HG02973 (cell line): ENCODE results near the gene TPI1.

Experiments used
- ATAC-seq: cut with Tn5 transposase; IDR thresholded peaks from one replicate; pipeline ENCODE4 v1.9.1; 2021; ENCODE audit warnings: moderate library complexity; ENCODE audit not compliant: unreplicated experiment

TPI1 gene

DNA sequence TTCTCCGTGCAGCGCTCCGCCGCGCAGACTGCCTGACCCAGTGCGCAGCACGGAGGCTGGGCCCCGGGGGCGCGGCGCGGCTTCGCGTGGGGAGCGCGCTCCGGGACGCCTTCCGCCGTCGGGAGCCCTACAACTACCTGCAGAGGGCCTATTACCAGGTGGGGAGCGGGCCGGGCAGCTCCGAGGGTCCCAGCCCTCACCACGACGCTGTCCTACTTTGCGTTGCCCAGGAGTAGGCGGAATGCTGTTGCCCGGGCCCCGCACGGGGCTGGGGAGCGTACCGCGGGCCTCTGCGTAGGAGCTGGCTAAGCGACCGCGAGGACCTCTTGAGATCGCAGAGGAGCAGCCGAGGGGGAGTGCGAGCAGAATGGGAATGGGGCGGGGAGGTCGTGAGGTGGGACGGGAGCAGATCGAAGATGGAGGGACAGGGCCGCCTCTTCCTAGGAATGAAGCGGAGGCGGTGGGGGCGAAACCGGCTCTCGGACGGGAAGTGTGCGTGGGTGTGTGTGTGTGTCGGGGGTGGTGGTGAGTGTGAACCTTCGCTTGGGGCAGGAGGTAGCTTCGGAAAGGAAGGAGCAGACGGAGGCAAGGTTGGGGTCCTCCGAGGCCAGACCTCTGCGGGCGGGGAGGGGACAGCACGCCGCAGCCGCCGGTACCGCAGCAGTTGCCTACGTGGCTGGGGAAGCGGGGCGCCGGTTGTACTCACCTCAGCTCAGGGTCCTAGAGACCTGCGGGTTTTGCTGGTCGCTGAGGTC lies 38.4 kb upstream of the TPI1 start:
- ATAC-seq: no peak

DNA sequence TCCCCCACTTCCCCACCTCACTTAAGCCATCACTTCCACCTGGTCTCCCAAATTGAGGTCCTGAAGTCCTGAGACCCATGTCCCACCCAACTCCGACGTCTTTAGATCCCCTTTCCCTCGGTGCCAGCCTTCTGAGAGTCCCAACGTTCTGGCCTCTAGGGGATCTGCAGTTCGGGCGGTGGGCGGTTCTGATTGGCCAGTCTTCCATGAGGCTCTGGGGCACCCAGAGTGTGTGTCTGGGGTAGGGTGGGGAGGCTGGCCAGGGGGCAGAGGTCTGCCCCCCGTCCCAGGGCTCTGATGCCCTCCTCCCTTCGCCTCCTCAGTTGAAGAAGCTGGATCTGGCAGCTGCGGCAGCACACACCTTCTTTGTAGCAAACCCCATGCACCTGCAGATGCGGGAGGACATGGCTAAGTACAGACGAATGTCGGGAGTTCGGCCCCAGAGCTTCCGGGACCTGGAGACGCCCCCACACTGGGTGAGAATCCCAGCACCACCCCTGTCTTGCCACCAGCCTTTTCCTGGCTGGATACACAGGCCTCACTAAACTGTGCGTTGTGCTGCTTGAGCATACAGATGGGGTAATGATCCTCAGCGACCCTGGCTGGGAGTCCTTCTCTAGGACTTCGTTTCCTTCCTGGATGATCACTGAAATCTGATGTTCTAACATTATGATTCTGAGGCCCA lies 37.7 kb upstream of the TPI1 start:
- ATAC-seq: no peak

DNA sequence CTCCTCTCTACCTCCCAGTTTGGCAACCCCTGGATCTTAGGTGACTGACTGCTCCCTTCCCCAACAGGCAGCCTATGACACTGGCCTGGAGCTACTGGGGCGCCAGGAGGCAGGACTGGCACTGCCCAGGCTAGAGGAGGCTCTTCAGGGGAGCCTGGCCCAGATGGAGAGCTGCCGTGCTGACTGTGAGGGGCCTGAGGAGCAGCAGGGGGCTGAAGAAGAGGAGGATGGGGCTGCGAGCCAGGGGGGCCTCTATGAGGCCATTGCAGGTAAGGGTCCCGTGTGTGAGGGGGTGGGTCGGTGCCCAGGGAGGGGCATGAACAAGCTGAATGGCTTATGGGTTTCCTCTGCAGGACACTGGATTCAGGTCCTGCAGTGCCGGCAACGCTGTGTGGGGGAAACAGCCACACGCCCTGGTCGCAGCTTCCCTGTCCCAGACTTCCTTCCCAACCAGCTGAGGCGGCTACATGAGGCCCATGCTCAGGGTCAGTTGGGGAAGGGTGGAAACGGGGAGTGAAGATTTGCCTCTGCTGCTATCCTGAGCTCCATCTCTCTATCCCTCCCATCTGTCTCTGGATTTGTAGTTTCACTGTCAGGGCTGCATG lies 36.9 kb upstream of the TPI1 start:
- ATAC-seq: no peak

DNA sequence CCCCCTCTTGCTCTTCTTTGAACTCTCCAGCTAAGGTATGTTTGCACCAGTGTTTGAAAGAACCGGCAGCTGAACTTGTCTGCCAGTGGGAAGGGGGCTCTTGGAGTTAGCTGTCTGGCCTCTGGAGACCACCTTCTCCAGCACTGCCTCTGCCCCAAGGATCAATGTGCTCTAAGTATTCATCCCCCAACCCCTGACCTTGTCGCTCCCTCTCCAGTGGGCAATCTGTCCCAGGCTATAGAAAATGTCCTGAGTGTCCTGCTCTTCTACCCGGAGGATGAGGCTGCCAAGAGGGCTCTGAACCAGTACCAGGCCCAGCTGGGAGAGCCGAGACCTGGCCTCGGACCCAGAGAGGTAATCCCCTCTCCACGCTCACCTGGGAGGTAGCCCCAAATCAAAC lies 36.3 kb upstream of the TPI1 start:
- no peak for ATAC-seq

DNA sequence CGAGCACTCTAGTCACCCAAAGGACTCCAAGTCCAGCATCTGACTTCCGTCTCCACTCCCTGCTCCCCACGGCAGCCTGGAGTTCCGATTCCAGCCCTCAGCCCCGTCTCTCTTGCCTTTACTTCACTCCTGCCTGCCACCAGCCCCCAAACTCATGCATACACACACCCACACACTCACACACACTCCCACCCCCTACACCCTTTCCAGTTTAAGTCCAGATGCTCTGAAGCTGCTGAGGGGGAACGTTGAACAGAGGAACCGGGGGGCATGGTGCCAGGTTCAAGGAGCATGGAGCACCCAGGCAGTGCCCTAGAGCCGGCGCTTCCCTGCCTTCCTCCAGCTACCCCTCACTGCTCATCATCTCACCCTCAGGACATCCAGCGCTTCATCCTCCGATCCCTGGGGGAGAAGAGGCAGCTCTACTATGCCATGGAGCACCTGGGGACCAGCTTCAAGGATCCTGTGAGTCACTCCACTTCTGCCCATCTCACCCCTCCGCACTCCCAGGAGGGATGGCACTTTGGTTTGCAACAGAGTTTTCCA lies 35.8 kb upstream of the TPI1 start:
- ATAC-seq: no peak

DNA sequence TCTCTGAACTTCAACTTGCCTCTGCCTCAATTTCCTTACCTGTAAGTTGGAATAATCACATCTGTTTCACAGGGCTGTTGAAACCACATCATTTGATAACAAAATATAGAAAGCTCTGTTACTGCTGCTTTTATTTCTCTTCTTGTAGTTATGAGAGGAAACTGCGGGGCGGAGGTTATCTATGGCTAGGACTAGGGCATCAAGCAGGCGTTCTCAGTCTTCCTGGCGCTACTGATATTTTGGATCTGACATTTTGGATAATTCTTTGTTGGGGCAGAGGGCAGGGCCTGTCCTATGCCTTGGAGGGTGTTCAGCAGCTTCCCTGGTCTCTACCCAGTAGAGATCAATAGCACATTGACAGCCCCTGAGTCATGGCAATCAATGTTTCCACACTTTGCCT lies 35.2 kb upstream of the TPI1 start:
- ATAC-seq: no peak

DNA sequence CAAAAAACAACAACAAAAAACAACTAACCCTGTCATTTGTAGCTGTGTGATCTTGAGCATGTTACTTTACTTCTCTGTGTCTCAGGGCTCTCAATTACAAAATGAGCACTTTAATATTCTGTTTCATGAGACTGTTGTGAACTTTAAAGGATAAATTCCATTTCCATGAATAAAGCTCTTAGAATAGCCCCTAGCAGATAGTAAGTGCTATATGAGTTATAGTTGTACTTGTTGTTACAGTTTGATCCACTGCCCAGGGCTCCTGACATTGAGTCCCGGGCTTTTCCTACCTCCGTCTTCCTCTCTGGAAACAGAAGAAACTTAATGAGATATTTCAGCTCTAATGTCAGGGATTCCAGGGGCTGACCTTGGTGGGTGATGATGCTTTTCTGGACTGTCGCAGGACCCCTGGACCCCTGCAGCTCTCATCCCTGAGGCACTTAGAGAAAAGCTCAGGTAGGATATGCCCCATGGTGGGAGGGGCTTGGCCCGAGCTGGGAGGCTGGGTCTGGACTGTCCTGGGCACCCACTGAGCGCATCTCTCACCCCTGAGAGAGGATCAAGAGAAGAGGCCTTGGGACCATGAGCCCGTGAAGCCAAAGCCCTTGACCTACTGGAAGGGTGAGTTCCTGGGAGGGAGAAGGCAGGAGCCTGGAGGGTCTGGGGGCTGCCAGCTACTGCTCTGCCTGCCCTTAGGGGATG lies 34.0 kb upstream of the TPI1 start:
- no peak for ATAC-seq

DNA sequence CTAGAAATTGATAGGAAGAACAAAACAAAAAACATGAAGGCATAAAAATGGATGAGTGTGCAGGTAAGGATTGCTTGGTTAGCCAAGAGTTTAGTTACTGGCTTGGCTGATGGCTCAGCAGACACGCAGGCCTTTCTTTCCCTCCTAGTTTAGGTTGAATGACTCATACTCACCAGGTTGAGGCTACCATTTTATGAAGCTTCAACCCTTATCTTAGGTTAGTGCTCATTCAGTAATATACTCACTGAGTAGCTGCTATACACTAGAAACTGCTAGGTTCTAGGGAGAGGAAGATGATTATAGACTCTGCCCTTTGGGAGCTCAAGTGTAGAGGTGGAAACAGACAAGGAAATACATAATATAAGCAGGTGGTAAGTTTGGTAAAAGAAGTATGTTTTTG lies 33.1 kb upstream of the TPI1 start:
- ATAC-seq: no peak

DNA sequence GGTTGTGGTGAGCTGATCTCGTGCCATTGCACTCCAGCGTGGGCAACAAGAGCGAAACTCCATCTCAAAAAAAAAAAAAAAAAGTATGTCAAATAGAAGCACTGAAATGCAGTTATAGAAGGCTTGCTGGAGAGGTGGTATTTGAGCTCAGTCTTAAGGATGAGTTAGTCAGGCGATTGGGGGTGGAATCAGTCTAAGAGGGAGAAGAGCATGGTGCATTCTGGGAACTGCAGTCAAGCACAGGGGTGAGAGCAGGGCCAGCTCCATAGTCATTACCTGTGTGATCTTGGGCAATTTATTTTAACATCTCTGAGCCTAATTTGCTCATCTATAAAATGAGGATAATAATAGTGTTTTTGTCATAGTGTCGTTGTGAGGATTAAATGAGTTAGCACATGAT lies 32.5 kb upstream of the TPI1 start:
- no peak for ATAC-seq

DNA sequence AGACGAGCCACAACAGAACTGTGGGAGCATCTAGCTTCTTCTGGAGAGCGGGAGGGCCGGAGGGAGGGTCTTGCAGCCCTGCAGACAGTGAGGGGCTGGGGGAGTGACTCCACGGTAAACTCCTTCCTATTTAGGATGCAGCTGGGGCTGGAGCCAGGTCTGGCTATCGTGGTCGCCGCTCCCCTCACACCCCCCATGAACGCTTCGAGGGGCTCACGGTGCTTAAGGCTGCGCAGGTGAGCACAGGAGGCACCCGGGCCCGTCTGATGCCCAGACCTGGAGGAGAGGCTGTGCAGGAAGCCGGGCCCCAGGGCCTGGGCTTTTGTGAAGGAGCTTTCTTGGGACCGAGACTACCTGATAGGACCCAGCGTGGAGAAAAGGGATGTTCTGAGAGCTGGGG lies 30.5 kb upstream of the TPI1 start:
- ATAC-seq: no peak

DNA sequence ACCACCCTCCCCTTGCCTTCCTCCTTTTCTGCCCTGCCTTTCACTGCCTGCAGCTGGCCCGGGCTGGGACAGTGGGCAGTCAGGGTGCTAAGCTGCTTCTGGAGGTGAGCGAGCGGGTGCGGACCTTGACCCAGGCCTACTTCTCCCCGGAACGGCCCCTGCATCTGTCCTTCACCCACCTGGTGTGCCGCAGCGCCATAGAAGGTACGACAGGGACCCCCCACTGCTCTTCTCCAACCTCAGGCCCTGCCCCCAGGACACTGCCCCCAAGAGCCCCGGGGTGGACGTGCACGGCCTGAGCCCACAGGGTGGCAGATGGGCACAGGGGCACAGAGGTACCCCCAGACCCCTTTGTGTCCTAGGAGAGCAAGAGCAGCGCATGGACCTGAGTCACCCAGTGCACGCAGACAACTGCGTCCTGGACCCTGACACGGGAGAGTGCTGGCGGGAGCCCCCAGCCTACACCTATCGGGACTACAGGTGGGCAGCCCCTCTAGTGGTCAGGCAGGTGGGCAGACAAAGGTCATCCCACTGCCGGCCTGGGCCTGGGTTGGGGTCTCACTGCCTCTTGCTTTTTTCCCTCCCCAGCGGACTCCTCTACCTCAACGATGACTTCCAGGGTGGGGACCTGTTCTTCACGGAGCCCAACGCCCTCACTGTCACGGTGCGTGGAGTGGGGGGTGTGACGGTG lies 29.8 kb upstream of the TPI1 start:
- no peak for ATAC-seq

DNA sequence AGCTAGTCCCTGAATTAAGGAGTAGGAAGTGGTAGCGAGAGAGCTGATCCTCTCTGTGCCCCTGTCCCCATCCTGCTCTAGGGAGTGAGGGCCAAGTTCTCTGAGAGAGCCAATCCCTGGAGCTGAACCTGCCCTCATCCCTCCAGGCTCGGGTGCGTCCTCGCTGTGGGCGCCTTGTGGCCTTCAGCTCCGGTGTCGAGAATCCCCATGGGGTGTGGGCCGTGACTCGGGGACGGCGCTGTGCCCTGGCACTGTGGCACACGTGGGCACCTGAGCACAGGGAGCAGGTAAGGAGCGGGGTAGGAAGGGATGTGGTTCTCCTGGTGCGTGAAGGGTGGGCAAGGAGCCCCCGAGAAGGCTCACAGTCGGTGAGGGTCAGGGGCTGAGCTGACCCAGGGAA lies 28.5 kb upstream of the TPI1 start:
- ATAC-seq: no peak

DNA sequence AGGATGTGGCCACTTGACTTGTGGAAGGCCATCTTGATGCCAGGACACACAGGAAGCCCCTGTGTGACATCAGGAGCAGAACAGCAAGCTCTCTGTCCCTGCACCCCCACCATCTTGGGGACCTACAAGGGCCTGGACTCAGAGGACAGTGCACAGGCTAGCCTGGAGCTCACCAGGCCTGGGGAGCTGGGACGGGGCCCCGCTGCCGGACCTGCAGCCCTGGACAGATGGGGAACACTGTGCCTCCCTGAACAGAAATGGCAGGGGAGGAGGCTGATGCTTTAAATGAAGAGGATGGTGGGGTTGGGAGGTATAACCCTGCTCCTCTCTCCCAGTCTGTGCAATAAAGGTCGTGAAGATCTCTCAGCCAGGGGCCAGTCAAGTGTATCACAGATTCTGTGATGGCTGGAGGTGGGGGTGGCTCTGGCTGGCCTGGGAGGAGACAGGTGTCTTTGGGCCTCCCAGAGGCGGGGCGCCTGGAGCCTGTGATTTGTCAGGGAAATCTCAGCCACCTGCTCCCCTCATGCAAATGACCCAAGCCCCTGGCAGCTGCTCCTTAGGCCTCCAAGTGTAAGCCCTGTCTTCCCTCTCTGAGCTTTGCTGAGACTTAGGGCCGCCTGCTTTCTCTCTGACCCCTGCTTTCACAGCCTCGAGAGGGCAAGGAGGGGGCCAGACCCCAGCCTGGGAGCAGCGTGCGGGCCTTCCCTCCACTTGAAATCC lies 27.7 kb upstream of the TPI1 start:
- no peak for ATAC-seq

DNA sequence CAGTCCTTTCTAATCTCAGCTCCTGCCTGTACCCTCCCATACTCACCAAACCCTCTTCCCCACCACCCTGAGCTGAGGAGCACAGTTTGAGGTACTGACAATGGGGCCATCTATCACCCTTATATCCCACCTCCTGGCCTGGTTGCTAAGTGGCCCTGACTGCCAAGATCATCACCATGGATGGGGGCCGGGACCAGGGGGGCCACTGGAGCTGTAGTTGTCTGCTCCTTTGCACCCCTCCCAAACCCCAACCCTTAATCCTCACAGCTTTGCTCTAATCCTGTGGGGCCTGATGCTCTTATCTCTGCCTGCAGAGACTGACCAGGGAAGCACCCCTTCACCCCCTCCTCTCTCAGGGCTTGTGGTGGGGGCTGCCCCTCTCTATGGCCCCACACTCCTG lies 27.0 kb upstream of the TPI1 start:
- ATAC-seq: no peak

DNA sequence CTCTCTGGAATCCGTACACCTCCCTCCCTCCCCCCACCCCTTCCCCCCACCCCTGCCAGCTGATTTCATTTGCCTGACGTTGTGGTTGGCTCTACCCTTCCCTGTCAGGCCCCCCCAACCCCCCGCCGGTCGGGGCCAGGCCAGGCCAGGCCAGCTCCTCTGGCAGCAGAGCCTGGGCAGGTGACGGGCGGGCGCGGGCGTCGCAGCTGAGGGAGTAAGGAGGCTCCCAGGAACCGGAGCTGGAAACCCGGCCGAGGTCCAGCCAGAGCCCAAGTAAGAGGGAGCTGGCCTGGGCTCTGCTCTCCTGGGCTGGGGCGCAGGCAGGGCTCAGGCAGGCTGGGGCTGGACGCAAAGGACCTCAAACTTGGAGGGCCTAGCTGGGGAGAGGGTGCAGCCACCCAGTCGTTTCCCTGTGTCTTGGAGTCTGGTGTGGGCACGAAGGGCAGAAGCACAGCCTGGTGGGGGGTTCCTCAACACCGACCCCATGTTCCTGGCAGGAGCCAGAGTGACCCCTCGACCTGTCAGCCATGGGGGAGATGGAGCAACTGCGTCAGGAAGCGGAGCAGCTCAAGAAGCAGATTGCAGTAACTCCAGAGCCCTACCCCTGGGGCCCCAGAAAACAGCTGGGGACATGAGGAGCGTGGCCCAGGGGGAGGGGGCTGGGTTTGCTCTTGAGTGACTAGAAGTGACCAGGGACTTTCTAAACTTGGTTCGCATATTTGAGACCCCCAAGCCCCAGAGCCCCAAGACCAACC lies 26.4 kb upstream of the TPI1 start, which contains the start of gene GNB3:
Gene GNB3 (plus strand): TSS at position 165 of the 755 bp plus-strand sequence. CDS start 363 bp downstream, at position 528.
- no peak for ATAC-seq

DNA sequence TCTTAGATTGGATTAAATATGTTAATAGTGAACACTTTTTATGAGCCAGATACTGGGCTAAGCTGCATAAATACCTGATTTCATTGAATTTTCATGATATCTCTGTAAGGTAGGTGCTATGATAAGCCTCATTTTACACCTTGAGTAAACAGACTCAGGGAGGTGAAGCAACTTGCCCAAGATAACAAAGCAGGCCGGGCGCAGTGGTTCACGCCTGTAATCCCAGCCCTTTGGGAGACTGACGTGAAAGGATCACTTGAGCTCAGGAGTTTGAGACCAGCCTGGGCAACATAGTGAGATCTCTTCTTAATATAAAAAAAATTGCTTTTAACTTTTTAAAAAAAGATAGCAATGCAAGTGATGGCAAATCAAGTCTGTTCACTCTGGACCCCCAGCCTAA lies 25.3 kb upstream of the TPI1 start:
- no peak for ATAC-seq

DNA sequence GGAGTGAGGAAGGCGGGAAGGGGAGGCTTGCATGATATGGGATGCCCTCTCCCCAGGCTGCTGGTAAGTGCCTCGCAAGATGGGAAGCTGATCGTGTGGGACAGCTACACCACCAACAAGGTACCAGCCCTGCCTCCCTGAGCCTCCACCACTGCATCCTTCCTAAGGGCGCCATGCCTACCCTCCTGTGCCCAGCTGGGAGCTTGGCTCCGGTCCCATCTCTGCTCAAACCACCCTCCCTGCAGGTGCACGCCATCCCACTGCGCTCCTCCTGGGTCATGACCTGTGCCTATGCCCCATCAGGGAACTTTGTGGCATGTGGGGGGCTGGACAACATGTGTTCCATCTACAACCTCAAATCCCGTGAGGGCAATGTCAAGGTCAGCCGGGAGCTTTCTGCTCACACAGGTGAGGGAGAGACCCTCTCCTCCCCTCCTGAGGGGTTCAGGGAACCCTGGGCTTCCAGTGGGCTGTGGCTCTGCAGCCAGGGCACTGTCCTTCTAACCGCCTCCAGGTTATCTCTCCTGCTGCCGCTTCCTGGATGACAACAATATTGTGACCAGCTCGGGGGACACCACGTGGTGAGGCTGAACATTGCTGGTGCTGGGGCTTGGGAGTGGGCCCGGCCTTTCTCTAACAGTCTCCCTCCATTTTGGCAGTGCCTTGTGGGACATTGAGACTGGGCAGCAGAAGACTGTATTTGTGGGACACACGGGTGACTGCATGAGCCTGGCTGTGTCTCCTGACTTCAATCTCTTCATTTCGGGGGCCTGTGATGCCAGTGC lies 24.0 kb upstream of the TPI1 start:
- ATAC-seq: no peak

DNA sequence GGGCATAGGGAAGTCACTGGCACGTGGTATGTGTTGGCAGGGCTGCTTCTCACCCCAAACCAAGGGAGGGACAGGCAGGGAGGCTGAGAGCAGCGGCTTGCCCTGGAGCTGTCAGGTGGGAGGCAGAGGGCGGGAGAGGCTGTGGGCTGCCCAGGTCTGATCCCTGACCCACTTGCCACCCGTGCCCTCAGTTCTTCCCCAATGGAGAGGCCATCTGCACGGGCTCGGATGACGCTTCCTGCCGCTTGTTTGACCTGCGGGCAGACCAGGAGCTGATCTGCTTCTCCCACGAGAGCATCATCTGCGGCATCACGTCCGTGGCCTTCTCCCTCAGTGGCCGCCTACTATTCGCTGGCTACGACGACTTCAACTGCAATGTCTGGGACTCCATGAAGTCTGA lies 21.9 kb upstream of the TPI1 start:
- ATAC-seq: no peak
